MM.1S (cell line): ENCODE data around the gene KIF5A.

ENCODE experiments used
- EZH2 ChIP-seq: fragments of 300-600 bp; sonication (generic); optimal IDR thresholded peaks from 2 replicates; pipeline ENCODE3; 2017; ENCODE audit warnings: low read depth, mild to moderate bottlenecking, antibody characterized with exemption, low read length, mixed read lengths
- EZH2phosphoT487 ChIP-seq: fragments of 300-600 bp; sonication (generic); IDR thresholded peaks from 2 replicates; pipeline ENCODE4 v1.6.1; 2018; ENCODE audit warnings: antibody characterized with exemption, low read length
- TF ChIP-seq, protein P1 (sequence below): fragments of 300-600 bp; sonication (generic); IDR thresholded peaks from 2 replicates; pipeline ENCODE4 v1.5.1; 2016; ENCODE audit warnings: antibody characterized with exemption, low read length, mixed read lengths

DNA sequence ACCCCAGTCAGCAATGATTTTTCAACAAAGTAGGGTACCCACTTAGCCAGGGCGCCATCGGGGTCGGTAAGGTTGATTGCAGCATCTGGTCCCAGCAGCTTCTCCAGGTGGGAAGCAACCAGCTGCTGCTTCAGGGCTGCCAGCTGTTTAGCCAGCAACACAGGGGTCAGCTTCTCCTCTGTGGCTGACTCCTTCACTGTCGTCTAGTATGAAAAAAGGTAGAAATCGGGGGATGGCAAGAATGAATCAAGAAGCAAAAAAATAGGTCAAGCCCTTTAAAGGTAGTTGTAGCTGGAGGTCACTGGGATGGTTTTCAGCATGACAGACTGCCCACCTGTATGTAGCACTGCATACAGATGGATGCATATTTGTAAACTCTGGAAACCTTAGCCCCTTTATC, 15.6 kb upstream of the KIF5A start:
- TF ChIP-seq, protein P1, sequence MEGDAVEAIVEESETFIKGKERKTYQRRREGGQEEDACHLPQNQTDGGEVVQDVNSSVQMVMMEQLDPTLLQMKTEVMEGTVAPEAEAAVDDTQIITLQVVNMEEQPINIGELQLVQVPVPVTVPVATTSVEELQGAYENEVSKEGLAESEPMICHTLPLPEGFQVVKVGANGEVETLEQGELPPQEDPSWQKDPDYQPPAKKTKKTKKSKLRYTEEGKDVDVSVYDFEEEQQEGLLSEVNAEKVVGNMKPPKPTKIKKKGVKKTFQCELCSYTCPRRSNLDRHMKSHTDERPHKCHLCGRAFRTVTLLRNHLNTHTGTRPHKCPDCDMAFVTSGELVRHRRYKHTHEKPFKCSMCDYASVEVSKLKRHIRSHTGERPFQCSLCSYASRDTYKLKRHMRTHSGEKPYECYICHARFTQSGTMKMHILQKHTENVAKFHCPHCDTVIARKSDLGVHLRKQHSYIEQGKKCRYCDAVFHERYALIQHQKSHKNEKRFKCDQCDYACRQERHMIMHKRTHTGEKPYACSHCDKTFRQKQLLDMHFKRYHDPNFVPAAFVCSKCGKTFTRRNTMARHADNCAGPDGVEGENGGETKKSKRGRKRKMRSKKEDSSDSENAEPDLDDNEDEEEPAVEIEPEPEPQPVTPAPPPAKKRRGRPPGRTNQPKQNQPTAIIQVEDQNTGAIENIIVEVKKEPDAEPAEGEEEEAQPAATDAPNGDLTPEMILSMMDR = no peak
- TF ChIP-seq EZH2 (no peak), EZH2phosphoT487 (no peak)
